Measurements from ENCODE around the gene KCNA2. TPM values are rescaled to one million over a fixed set of nuclear protein-coding genes. Genes with fewer than 3 reads are reported as not detected.
A peak's percentile ranks its signal among the peaks of the same experiment; 100 is the strongest.

KCNA2 gene
- total RNA-seq, result under 1 TPM in 1 of 2 donors, not detected in 1; 0.76 TPM

- peak; percentile 32 to 36 for ATAC-seq
- no peak for DNase-seq (ENCODE audit: low spot score in 2 of 2)
- Mint-ChIP-seq H3K36me3 (no peaks in the 10 kb centered on the region), H3K9me3 (no peaks in the 10 kb centered on the region), H3K27ac (no peak within 1 kb of the TSS)
Measured at GRCh38 chr1:110605901-110606656, at the start of gene KCNA2. KCNA2 (minus strand) TSS chr1:110606358; CDS start chr1:110604782, 1,576 bp downstream.

GRCh38 chr1:110650609-110651008 is 44.5 kb upstream of the KCNA2 start:
- no peak for ATAC-seq
- Mint-ChIP-seq H3K36me3 (peaks cover 0 to 4% of the 10 kb centered on the region in 2 donors), H3K9me3 (no peaks in the 10 kb centered on the region), H3K27ac (no peak overlapping the region)
- no peak for DNase-seq (ENCODE audit: low spot score in 2 of 2)

- H3K36me3 Mint-ChIP-seq, result no peaks in the 10 kb centered on the region
- ATAC-seq (peak in 1 of 2 donors; percentile 20), DNase-seq (ENCODE audit: low spot score in 2 of 2) (no peak)
- no peaks in the 10 kb centered on the region for H3K9me3 Mint-ChIP-seq
- H3K27ac Mint-ChIP-seq, result no peak overlapping the region
Measured at GRCh38 chr1:110648417-110648816, 42.3 kb upstream of the KCNA2 start.

- H3K36me3 Mint-ChIP-seq, result no peaks in the 10 kb centered on the region
- peak; percentile 69 to 77 for ATAC-seq
- no peaks in the 10 kb centered on the region for H3K9me3 Mint-ChIP-seq
- no peak for DNase-seq (ENCODE audit: low spot score in 2 of 2)
- no peak overlapping the region for H3K27ac Mint-ChIP-seq
Measured at GRCh38 chr1:110647254-110647891, 41.2 kb upstream of the KCNA2 start.

- H3K36me3 Mint-ChIP-seq, result peaks cover 0 to 7% of the 10 kb centered on the region in 2 donors
- H3K9me3 Mint-ChIP-seq, result peaks cover 3 to 5% of the 10 kb centered on the region in 2 donors
- H3K27ac Mint-ChIP-seq, result peak overlapping the region in 1 of 2 donors; percentile 62
- ATAC-seq, result peak; percentile 50 to 56
- no peak for DNase-seq (ENCODE audit: low spot score in 2 of 2)
Measured at GRCh38 chr1:110645821-110646735, 39.9 kb upstream of the KCNA2 start.

GRCh38 chr1:110645211-110645610 is 39.1 kb upstream of the KCNA2 start:
- H3K27ac Mint-ChIP-seq, result no peak overlapping the region
- no peak for ATAC-seq
- peaks cover 0 to 13% of the 10 kb centered on the region in 2 donors for H3K36me3 Mint-ChIP-seq
- no peak for DNase-seq (ENCODE audit: low spot score in 2 of 2)
- H3K9me3 Mint-ChIP-seq, result peaks cover 6 to 9% of the 10 kb centered on the region in 2 donors

- H3K27ac Mint-ChIP-seq, result peak overlapping the region in 1 of 2 donors; percentile 65
- peaks cover 0 to 19% of the 10 kb centered on the region in 2 donors for H3K36me3 Mint-ChIP-seq
- DNase-seq (ENCODE audit: low spot score in 2 of 2) (no peak), ATAC-seq (no peak)
- peaks cover 10 to 18% of the 10 kb centered on the region in 2 donors for H3K9me3 Mint-ChIP-seq
Measured at GRCh38 chr1:110643879-110644472, 37.8 kb upstream of the KCNA2 start.

- Mint-ChIP-seq H3K36me3 (peaks cover 0 to 19% of the 10 kb centered on the region in 2 donors), H3K27ac (no peak overlapping the region), H3K9me3 (peaks cover 10 to 18% of the 10 kb centered on the region in 2 donors)
- DNase-seq (ENCODE audit: low spot score in 2 of 2) (no peak), ATAC-seq (no peak)
Measured at GRCh38 chr1:110639724-110640386, 33.7 kb upstream of the KCNA2 start.

GRCh38 chr1:110638556-110638955 is 32.4 kb upstream of the KCNA2 start:
- DNase-seq (ENCODE audit: low spot score in 2 of 2) (no peak), ATAC-seq (no peak)
- H3K27ac Mint-ChIP-seq, result peak overlapping the region in 1 of 2 donors; percentile 50
- H3K36me3 Mint-ChIP-seq, result peaks cover 0 to 19% of the 10 kb centered on the region in 2 donors
- peaks cover 10 to 18% of the 10 kb centered on the region in 2 donors for H3K9me3 Mint-ChIP-seq

GRCh38 chr1:110638058-110638457 is 31.9 kb upstream of the KCNA2 start:
- DNase-seq (ENCODE audit: low spot score in 2 of 2), result no peak
- no peak overlapping the region for H3K27ac Mint-ChIP-seq
- H3K36me3 Mint-ChIP-seq, result peaks cover 0 to 19% of the 10 kb centered on the region in 2 donors
- H3K9me3 Mint-ChIP-seq, result peaks cover 10 to 18% of the 10 kb centered on the region in 2 donors
- no peak for ATAC-seq

- no peak for ATAC-seq
- DNase-seq (ENCODE audit: low spot score in 2 of 2), result no peak
- Mint-ChIP-seq H3K27ac (no peak overlapping the region), H3K36me3 (peaks cover 0 to 19% of the 10 kb centered on the region in 2 donors), H3K9me3 (peaks cover 10 to 18% of the 10 kb centered on the region in 2 donors)
Measured at GRCh38 chr1:110637475-110637874, 31.3 kb upstream of the KCNA2 start.

- peaks cover 8 to 14% of the 10 kb centered on the region in 2 donors for H3K9me3 Mint-ChIP-seq
- H3K36me3 Mint-ChIP-seq, result peaks cover 0 to 13% of the 10 kb centered on the region in 2 donors
- ATAC-seq, result peak in 1 of 2 donors; percentile 15
- no peak for DNase-seq (ENCODE audit: low spot score in 2 of 2)
- H3K27ac Mint-ChIP-seq, result peak overlapping the region in 1 of 2 donors; percentile 98
Measured at GRCh38 chr1:110636149-110636935, 30.2 kb upstream of the KCNA2 start.

- peak overlapping the region; percentile 85 to 98 for H3K27ac Mint-ChIP-seq
- DNase-seq (ENCODE audit: low spot score in 2 of 2), result no peak
- peaks cover 0 to 8% of the 10 kb centered on the region in 2 donors for H3K36me3 Mint-ChIP-seq
- H3K9me3 Mint-ChIP-seq, result peaks cover 6 to 11% of the 10 kb centered on the region in 2 donors
- no peak for ATAC-seq
Measured at GRCh38 chr1:110635434-110635833, 29.3 kb upstream of the KCNA2 start.

GRCh38 chr1:110634455-110635311 is 28.5 kb upstream of the KCNA2 start:
- ATAC-seq (peak; percentile 63 to 77), DNase-seq (ENCODE audit: low spot score in 2 of 2) (peak; percentile 66 to 85)
- H3K27ac Mint-ChIP-seq, result peak overlapping the region; percentile 85 to 98
- H3K36me3 Mint-ChIP-seq, result peaks cover 0 to 1% of the 10 kb centered on the region in 2 donors
- H3K9me3 Mint-ChIP-seq, result peaks cover 0 to 4% of the 10 kb centered on the region in 2 donors
